ENCODE measurements around the gene CACNA2D4.
"Not testable (repeated sequence)": the region's sequence is repeated elsewhere in the genome, so short reads cannot be mapped to it uniquely, and the experiment has no call there.

Gene CACNA2D4

DNA sequence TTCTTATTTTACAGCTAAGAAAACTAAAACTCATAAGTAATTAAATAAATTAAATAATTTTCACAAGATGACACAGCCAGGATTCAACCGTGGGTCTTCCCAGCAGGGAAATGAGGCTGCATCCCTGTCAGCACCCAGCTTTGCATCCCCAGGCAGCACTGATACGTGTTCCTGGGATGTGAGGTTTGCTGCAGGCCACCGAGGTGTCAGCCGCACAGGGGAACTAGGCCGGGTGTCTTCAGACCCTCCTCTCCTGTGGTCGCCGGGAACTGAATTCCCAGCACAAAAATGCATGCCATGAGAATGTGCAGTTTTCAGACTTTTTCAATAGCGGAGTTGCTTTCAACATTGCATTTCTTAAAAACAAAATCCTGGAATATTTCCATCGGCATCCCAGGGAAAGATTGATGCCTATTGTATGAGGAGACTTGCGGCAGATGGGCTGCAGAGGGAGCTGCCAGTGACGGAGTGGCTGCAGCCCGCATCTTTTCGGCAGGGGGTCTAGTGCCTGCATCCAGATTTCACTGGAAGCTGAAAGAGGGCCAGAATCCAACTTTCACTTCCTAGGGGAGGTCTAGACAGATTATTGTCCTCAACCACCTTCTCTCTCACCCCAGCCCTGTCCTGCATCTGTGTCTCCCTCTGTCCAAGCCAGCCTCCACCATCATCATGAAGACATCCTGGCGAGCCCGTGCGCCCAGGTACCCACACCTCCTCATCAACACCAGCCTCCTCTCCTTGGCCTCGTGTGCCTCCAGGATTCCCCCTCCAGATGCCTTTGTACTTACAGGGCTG lies 85.5 kb downstream of the CACNA2D4 start:
- DNase-seq (ENCODE audit: low read depth in 2 of 2): no peak

GRCh38 chr12:1830981-1831963 lies 87.2 kb downstream of the CACNA2D4 start:
- DNase-seq (ENCODE audit: low read depth in 2 of 2): no peak

GRCh38 chr12:1830401-1830845 lies 88.0 kb downstream of the CACNA2D4 start:
- no peak for DNase-seq (ENCODE audit: low read depth in 2 of 2)

- no peak for DNase-seq (ENCODE audit: low read depth in 2 of 2)
Measured at GRCh38 chr12:1829306-1829900, 89.0 kb downstream of the CACNA2D4 start.

DNA sequence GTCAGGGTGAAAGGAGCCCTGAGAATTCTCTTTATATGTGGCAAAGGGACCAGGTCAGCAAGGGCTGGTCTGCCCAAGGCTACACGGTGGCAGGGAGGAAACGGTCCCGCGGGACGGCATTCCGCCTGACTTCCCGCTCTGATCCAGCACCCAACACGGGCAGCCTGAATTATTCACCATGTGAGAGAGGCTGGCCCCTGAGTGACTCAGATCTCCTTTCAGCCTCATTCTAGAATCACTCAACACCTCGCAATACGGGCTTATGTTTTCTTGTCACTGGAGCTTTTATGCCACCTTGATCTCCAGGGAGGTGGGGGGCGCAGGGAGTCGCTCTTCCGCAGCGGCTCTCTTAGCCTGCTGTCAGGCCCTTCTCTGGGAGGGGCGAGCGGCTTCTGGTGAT lies 89.6 kb downstream of the CACNA2D4 start:
- no peak for DNase-seq (ENCODE audit: low read depth in 2 of 2)

- DNase-seq (ENCODE audit: low read depth in 2 of 2): no peak
Measured at GRCh38 chr12:1827826-1828805, 90.3 kb downstream of the CACNA2D4 start.

- DNase-seq (ENCODE audit: low read depth in 2 of 2): no peak
Measured at GRCh38 chr12:1826867-1827705, 91.4 kb downstream of the CACNA2D4 start.

DNA sequence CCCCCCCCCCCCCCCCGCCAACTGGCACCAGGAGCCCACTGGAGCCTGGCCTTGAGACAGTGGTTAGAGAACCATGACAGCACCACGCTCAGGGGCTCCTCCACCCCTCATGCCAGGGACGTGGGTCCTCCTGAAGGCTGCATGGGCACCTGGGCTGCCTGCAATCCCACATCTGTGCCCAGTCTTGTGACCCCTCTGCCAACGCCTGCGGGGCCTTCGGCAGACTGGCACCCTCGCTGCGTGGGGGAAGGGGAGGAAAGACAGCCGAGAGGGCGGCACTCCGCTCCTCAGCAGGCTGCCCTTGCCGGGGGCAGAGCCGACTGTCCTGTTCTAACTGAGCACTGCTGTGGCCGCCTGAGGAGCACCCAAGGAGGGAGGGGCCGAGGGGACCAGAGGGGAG lies 92.1 kb downstream of the CACNA2D4 start:
- no peak for DNase-seq (ENCODE audit: low read depth in 2 of 2)

DNA sequence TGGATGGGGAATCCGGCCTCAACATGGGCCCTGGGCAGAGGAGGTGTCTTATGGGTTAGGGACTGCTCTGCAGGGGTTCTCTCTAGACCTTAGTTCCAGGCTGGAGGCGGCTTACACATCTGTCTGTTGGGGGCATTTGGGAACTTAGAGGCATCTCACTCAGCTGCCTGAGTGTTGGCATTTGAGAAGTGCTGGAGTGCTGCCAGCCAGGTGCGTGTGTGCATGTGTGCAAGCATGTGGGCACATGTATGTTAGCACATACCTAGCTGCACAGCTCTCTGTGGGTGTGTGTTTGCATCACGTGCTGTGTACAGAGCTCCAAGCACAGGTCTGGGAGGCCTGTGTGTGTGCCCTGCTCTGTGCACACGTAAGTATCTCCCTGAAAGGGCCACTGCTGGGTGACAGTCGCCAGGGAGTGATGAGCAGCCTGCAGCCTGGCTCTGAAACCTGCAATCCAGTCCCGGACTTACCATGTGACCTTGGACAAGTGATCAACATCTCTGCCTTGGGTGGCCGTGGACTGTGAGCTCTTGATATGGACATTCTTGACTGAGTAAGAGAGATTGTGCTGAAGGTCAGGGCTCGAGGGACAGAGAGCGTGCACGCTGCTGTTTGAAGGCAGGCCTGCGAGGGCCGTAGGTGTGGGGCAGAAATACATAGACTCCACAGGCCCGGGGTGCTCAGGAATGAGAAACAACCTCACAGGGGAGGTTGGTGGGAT lies 92.9 kb downstream of the CACNA2D4 start:
- DNase-seq (ENCODE audit: low read depth in 2 of 2): no peak

DNA sequence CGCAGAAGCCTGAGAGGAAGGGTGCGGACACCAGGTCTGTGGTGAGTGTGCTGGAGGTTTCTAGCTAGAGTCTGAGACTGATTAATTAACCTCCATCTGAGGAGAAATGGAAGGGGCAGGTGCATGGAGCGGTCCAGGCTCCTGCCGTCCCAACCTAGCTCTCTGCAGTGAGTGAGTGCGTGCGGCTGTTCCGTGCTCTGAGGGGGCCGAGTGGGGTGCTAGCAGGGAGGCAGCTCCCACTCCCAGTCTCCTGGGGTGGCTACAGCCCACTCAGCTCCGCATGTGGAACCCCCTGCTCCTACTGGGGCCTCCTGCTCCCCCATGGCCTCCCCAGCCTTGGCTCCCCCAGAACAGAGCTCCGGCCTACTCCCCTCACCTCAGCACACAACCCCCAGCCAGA lies 95.2 kb downstream of the CACNA2D4 start:
- DNase-seq (ENCODE audit: low read depth in 2 of 2): no peak

GRCh38 chr12:1822699-1823098 lies 95.8 kb downstream of the CACNA2D4 start:
- DNase-seq (ENCODE audit: low read depth in 2 of 2): no peak

- no peak for DNase-seq (ENCODE audit: low read depth in 2 of 2)
Measured at GRCh38 chr12:1821805-1822204, 96.6 kb downstream of the CACNA2D4 start.

DNA sequence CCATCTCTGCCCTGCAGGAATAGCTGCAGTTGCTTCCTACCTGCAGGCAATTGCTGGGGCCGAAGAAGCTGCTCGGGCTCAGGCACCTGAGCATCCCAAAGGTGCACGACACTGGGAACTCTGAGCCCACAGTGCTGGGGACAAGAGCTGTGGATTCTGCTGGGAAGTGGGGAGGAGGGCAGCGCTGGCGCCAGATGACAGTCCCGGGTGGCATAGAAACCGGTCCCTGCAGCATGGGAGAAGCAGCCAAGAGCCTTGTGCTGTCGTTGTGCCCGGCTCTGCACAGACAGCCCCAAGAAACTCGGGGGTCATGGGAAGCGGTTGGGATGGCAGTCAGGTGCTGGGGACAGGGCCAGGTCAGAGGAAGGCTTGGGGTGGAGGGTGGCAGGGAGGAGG lies 97.6 kb downstream of the CACNA2D4 start:
- no peak for DNase-seq (ENCODE audit: low read depth in 2 of 2)

GRCh38 chr12:1820191-1820895 lies 98.1 kb downstream of the CACNA2D4 start, which contains the start of gene LRTM2:
TSS of gene LRTM2 (plus strand) at chr12:1820565. CDS start at chr12:1828149, 7,584 bp downstream.
- DNase-seq (ENCODE audit: low read depth in 2 of 2): no peak

DNA sequence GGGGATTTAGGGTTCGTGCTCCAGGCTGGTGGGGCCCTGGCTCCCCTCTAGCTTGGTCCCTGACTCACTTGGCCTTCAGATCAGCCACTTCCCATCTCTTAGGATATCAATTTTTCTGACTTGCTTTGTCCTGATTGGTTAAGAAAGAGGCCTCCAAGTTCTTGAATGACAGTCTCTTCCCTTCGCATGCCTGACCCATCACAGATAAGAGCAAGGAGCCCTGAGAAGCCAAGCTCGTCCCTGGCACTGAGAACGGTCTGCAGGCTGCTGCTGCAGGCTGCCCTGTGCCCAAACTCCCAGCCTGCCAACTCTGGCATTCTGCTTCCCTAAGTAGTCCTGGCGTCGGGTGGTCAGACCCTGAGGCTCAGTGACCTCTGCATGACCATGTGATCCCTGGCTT lies 98.9 kb downstream of the CACNA2D4 start:
- no peak for DNase-seq (ENCODE audit: low read depth in 2 of 2)

GRCh38 chr12:1819050-1819449 lies 99.4 kb downstream of the CACNA2D4 start:
- DNase-seq (ENCODE audit: low read depth in 2 of 2): no peak

GRCh38 chr12:1817928-1818327 lies 100.5 kb downstream of the CACNA2D4 start:
- not testable (repeated sequence) for DNase-seq (ENCODE audit: low read depth in 2 of 2)

GRCh38 chr12:1816730-1817348 lies 101.6 kb downstream of the CACNA2D4 start:
- DNase-seq (ENCODE audit: low read depth in 2 of 2): no peak
